Loucy (cell line): ENCODE measurements around the gene VASN.

Experiments used
- CTCF ChIP-seq: fragments of 200-600 bp; sonication (generic); conservative IDR thresholded peaks from 2 replicates; pipeline ENCODE4 v1.5.1; 2014; ENCODE audit warnings: mild to moderate bottlenecking, antibody characterized with exemption, low read length
- EZH2phosphoT487 ChIP-seq: fragments of 200-600 bp; IDR thresholded peaks from 2 replicates; pipeline ENCODE4 v1.6.1; 2018; ENCODE audit warnings: antibody characterized with exemption, mild to moderate bottlenecking, moderate library complexity, borderline replicate concordance

DNA sequence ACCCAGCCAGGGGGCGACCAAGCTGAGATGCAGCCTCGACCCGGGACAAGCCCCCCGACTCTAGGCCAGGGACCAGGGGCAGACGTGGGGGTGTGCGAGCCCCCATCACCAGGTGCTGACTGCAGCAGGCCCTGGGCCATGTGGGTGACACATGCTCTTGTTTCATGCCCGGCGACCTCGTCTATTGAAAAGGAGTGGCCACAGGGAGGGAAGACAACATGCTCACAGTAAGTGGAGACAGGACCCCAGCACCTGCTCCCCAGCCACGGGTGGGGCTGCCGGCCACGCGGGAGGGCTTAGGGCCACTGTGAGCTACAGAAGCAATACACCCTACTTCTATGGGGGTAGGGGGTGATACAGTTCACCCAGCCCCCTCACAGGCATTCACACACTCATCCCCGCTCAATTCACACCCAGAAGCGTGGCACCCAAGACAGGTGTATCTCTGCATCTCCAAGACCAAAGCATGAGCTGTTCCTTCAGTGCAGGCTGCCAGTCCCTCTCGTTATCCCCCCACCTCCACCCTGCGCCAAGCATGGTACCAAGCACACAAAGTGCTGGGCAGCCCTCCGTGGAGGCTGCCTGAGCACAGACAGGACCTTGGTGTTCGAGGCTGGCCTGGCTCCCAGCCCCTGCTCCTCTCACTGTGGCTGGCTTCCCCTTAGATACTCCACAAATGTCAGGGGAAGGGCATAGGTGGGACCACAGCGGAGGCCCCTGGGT is 13.6 kb downstream of the VASN start:
- TF ChIP-seq CTCF (no peak), EZH2phosphoT487 (no peak)
